SK-N-SH (cell line): ENCODE results near the gene RPP21. TPM values are rescaled to one million over a fixed set of nuclear protein-coding genes. Genes with fewer than 3 reads are reported as not detected.

Experiments used
- CTCF ChIA-PET: fragments of 300-600, 350-600 bp; formaldehyde crosslinking; extraction: SDS; loops from one replicate; lab custom pipeline; 2021; lab: Yijun Ruan, JAX
- POLR2A ChIA-PET: fragments of 350-600 bp; sonication (Branson Sonifier 250); formaldehyde crosslinking; extraction: SDS; loops from one replicate; lab custom pipeline; 2020; ENCODE audit warnings: antibody characterized with exemption, inconsistent platforms; lab: Yijun Ruan, JAX
- DNase-seq: peaks from one replicate; pipeline ENCODE4 v3.0.0; 2012
- H2AFZ ChIP-seq: fragments of 200-600 bp; sonication (generic); 2 replicates; pipeline ENCODE4 v1.8.1; 2016; ENCODE audit warnings: antibody characterized with exemption, mild to moderate bottlenecking, low read depth
- H3F3A ChIP-seq: fragments of 200-600 bp; sonication (generic); replicated peaks from 2 replicates; pipeline ENCODE3; 2016; ENCODE audit warnings: antibody characterized with exemption, mild to moderate bottlenecking; ENCODE audit not compliant: insufficient read depth
- H3K27ac ChIP-seq, 2 experiments: fragments of 200-500 bp in 1 of 2; fragments of 200-600 bp in 1 of 2; sonication (Bioruptor generic) in 1 of 2; sonication (generic), shearing (Covaris generic) in 1 of 2; 2 replicates each; pipeline versions ENCODE4 v1.5.1 to v1.6.1; 2014 to 2016; ENCODE audit warnings: low read depth in 2 of 2, inconsistent platforms in 1 of 2, low read length in 1 of 2, mild to moderate bottlenecking in 1 of 2, mixed read lengths in 1 of 2
- H3K27me3 ChIP-seq: fragments of 200-600 bp; sonication (generic), shearing (Covaris generic); 2 replicates; pipeline ENCODE4 v1.6.1; 2016; ENCODE audit warnings: mixed run types; ENCODE audit not compliant: insufficient read depth
- H3K36me3 ChIP-seq, 2 experiments: fragments of 200-500 bp in 1 of 2; fragments of 200-600 bp in 1 of 2; sonication (Bioruptor generic) in 1 of 2; sonication (generic) in 1 of 2; replicated peaks in 1 of 2; 2 replicates each; pipeline versions ENCODE3 to v1.5.1; 2014 to 2016; ENCODE audit warnings: low read length in 1 of 2, mild to moderate bottlenecking in 1 of 2; ENCODE audit not compliant: insufficient read depth in 2 of 2, control insufficient read depth in 1 of 2
- H3K4me1 ChIP-seq, 2 experiments: fragments of 200-500 bp in 1 of 2; fragments of 200-600 bp in 1 of 2; sonication (Bioruptor generic) in 1 of 2; sonication (generic), shearing (Covaris generic) in 1 of 2; 2 replicates each; pipeline versions ENCODE4 v1.5.1 to v1.6.1; 2014 to 2016; ENCODE audit warnings: low read depth in 1 of 2, low read length in 1 of 2, mixed run types in 1 of 2; ENCODE audit not compliant: insufficient read depth in 2 of 2, control insufficient read depth in 1 of 2
- H3K4me2 ChIP-seq: fragments of 200-600 bp; sonication (generic), shearing (Covaris generic); 2 replicates; pipeline ENCODE4 v1.6.1; 2017; ENCODE audit warnings: mixed run types
- H3K4me3 ChIP-seq, 2 experiments: fragments of 200-500 bp in 1 of 2; fragments of 200-600 bp in 1 of 2; sonication (Bioruptor generic) in 1 of 2; sonication (generic), shearing (Covaris generic) in 1 of 2; 2 replicates each; pipeline versions ENCODE4 v1.5.1 to v1.8.1; 2014 to 2016; ENCODE audit warnings: low read depth in 2 of 2, inconsistent platforms in 1 of 2, low read length in 1 of 2, mild to moderate bottlenecking in 1 of 2, mixed read lengths in 1 of 2, moderate library complexity in 1 of 2
- H3K79me2 ChIP-seq: fragments of 200-600 bp; sonication (generic); 2 replicates; pipeline ENCODE4 v1.8.1; 2017; ENCODE audit warnings: mild to moderate bottlenecking; ENCODE audit not compliant: insufficient read depth
- H3K9ac ChIP-seq: fragments of 200-600 bp; sonication (generic); 2 replicates; pipeline ENCODE4 v1.6.1; 2017; ENCODE audit warnings: mixed run types
- H3K9me2 ChIP-seq: fragments of 200-600 bp; sonication (generic); 2 replicates; pipeline ENCODE4 v1.6.1; 2017; ENCODE audit warnings: mixed run types
- H3K9me3 ChIP-seq: fragments of 200-600 bp; sonication (generic); 2 replicates; pipeline ENCODE4 v1.6.1; 2017; ENCODE audit warnings: mixed run types, mild to moderate bottlenecking, moderate library complexity
- H4K20me1 ChIP-seq: fragments of 200-600 bp; sonication (generic); 2 replicates; pipeline ENCODE4 v1.6.1; 2017; ENCODE audit warnings: mild to moderate bottlenecking, mixed run types; ENCODE audit not compliant: insufficient read depth
- ELF1 ChIP-seq: IDR thresholded peaks from 2 replicates; pipeline ENCODE4 v1.4.0; 2012
- EZH2phosphoT487 ChIP-seq: fragments of 200-600 bp; sonication (generic); IDR thresholded peaks from 2 replicates; pipeline ENCODE4 v1.6.1; 2017; ENCODE audit warnings: low read depth, mixed run types, mild to moderate bottlenecking, antibody characterized with exemption, moderate library complexity, borderline replicate concordance
- FOSL2 ChIP-seq: IDR thresholded peaks from 2 replicates; pipeline ENCODE4 v1.4.0; 2012; ENCODE audit warnings: low read depth, mild to moderate bottlenecking, moderate library complexity, borderline replicate concordance
- FOXM1 ChIP-seq: IDR thresholded peaks from 2 replicates; pipeline ENCODE4 v1.4.0; 2012; ENCODE audit warnings: low read depth, mild to moderate bottlenecking
- NFIC ChIP-seq: IDR thresholded peaks from 2 replicates; pipeline ENCODE4 v1.4.0; 2012; ENCODE audit warnings: borderline replicate concordance
- NRF1 ChIP-seq: IDR thresholded peaks from 2 replicates; pipeline ENCODE4 v1.6.1; 2012; ENCODE audit warnings: low read depth, mild to moderate bottlenecking, low read length
- RFX5 ChIP-seq: IDR thresholded peaks from 2 replicates; pipeline ENCODE4 v1.6.1; 2012; ENCODE audit warnings: mild to moderate bottlenecking, improper control_type of control experiment, low read length
- SMC3 ChIP-seq: IDR thresholded peaks from 2 replicates; pipeline ENCODE4 v1.6.1; 2012; ENCODE audit warnings: low read depth, low read length, improper control_type of control experiment
- TEAD4 ChIP-seq: IDR thresholded peaks from 2 replicates; pipeline ENCODE4 v1.4.0; 2012; ENCODE audit warnings: mild to moderate bottlenecking, borderline replicate concordance; ENCODE audit not compliant: insufficient read depth
- YY1 ChIP-seq: IDR thresholded peaks from 2 replicates; pipeline ENCODE4 v1.4.0; 2012; ENCODE audit warnings: low read depth, mild to moderate bottlenecking
- WGBS: methylation state at CpG from one replicate; pipeline ENCODE4 v1.1.6; 2017; ENCODE audit warnings: low lambda C conversion rate; 5-methylcytosine and 5-hydroxymethylcytosine counted together
- polyA plus RNA-seq, 3 experiments: library from polyadenylated mRNA; depleted of rRNA; stranded (reverse); fragments of >200 nt; gene quantifications; 2 replicates each; pipeline ENCODE4 v1.2.3, GENCODE V29; 2012
- TF ChIP-seq, protein P1 (sequence below): fragments of 200-600 bp; sonication (generic); IDR thresholded peaks from 2 replicates; pipeline ENCODE4 v1.6.1; 2017; ENCODE audit warnings: antibody characterized with exemption, mild to moderate bottlenecking, moderate library complexity
- TF ChIP-seq, protein P2 (sequence below): fragments of 150-350 bp; IDR thresholded peaks from 2 replicates; pipeline ENCODE4 v1.6.1; 2016; ENCODE audit warnings: mild to moderate bottlenecking, low read depth, low read length

RPP21 gene
- polyA plus RNA-seq, 1 of the 3 experiments (the other 2 are of a cell fraction) = 108 TPM

DNA sequence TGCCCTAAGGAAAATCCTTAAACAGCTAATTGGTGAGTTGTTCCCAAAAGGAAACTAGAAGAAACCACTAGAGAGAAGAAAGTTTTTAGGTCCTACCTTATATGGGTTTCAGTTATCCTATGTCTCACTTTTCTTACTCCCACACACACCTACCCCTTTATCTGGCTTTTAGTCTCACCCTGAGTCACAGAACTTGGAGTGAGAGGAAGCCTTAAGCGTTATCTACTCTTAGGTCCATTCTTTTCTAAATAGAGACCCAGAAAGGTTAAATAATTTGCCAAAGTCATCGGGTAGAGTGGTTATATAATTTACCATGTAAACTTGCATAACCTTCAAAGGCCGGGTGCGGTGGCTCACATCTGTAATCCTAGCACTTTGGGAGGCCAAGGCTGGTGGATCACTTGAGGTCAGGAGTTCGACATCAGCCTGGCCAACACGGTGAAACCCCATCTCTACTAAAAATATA, 4.3 kb upstream of the RPP21 start:
- Histone ChIP-seq H3K9me2 (no peaks in the 10 kb centered on the region), H3K27ac (no peak overlapping the region), H3F3A (no peaks in the 10 kb centered on the region)
- POLR2A ChIA-PET = interaction anchor here (1.3 kb wide), 1 partner anchor 14 kb away, joined by 5 read pairs; the partner anchor contains the start of gene TRIM39
- TF ChIP-seq RFX5 (no peak), NRF1 (no peak), YY1 (no peak), TEAD4 (no peak), ELF1 (no peak), SMC3 (no peak), EZH2phosphoT487 (no peak)
- TF ChIP-seq, protein P1, sequence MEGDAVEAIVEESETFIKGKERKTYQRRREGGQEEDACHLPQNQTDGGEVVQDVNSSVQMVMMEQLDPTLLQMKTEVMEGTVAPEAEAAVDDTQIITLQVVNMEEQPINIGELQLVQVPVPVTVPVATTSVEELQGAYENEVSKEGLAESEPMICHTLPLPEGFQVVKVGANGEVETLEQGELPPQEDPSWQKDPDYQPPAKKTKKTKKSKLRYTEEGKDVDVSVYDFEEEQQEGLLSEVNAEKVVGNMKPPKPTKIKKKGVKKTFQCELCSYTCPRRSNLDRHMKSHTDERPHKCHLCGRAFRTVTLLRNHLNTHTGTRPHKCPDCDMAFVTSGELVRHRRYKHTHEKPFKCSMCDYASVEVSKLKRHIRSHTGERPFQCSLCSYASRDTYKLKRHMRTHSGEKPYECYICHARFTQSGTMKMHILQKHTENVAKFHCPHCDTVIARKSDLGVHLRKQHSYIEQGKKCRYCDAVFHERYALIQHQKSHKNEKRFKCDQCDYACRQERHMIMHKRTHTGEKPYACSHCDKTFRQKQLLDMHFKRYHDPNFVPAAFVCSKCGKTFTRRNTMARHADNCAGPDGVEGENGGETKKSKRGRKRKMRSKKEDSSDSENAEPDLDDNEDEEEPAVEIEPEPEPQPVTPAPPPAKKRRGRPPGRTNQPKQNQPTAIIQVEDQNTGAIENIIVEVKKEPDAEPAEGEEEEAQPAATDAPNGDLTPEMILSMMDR = no peak
- TF ChIP-seq, all 33 proteins: peak for 0
- Histone ChIP-seq H3K4me2 (no peak overlapping the region), H3K4me1 (peaks cover under 1 to 3% of the 10 kb centered on the region in 2 experiments; a peak in 3 of 4 replicates), H3K4me3 (no peak overlapping the region), H3K36me3 (peaks cover 27 to 43% of the 10 kb centered on the region in 2 experiments), H2AFZ (no peak overlapping the region), H4K20me1 (no peaks in the 10 kb centered on the region), H3K79me2 (0 out of 2 replicates have a peak, but pooled peaks cover under 1% of the 10 kb centered on the region), H3K9ac (no peak overlapping the region), H3K27me3 (no peaks in the 10 kb centered on the region), H3K9me3 (no peaks in the 10 kb centered on the region)
- WGBS = 81% methylated on average over 6 of the region's 6 CpGs
- no peak for DNase-seq
- CTCF ChIA-PET = interaction anchor here (1.3 kb wide), 1 partner anchor 9 kb away, joined by 3 read pairs; no protein-coding TSS in a partner anchor

DNA sequence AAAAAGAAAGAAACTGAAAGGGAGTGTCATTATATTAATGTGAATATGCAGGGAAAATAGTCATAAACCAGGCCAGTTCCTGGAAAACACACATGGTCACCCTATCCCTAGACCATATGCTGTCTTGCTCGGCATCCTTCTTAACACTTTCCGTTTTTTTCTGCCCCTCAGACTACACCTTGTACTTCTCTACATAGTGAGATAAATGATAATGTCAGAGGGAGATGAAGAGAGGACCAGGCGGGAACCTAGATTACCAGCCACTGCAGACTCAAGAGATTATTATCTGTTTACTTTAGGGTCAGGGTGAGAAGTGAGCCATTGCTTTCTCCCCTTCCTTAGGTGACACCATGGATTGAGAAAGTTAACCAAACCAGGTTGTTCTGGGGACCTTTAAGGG, 3.7 kb upstream of the RPP21 start:
- H3F3A ChIP-seq = no peaks in the 10 kb centered on the region
- no peak overlapping the region for H3K4me2 ChIP-seq
- CTCF ChIA-PET = no interaction called here
- peaks cover 21 to 37% of the 10 kb centered on the region in 2 experiments for H3K36me3 ChIP-seq
- no peak overlapping the region for H2AFZ ChIP-seq
- H3K27me3 ChIP-seq = no peaks in the 10 kb centered on the region
- H4K20me1 ChIP-seq = no peaks in the 10 kb centered on the region
- POLR2A ChIA-PET = no interaction called here
- no peaks in the 10 kb centered on the region for H3K9me3 ChIP-seq
- H3K9me2 ChIP-seq = no peaks in the 10 kb centered on the region
- no peak overlapping the region for H3K27ac ChIP-seq
- TF ChIP-seq RFX5 (no peak), SMC3 (no peak), ELF1 (no peak), FOSL2 (no peak), NRF1 (no peak), NFIC (no peak), FOXM1 (no peak)
- TF ChIP-seq, protein P2, sequence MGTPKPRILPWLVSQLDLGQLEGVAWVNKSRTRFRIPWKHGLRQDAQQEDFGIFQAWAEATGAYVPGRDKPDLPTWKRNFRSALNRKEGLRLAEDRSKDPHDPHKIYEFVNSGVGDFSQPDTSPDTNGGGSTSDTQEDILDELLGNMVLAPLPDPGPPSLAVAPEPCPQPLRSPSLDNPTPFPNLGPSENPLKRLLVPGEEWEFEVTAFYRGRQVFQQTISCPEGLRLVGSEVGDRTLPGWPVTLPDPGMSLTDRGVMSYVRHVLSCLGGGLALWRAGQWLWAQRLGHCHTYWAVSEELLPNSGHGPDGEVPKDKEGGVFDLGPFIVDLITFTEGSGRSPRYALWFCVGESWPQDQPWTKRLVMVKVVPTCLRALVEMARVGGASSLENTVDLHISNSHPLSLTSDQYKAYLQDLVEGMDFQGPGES = no peak
- TF ChIP-seq, protein P1 = no peak
- TF ChIP-seq, all 33 proteins: peak for 0
- peaks cover 3 to 9% of the 10 kb centered on the region in 2 experiments; a peak in 3 of 4 replicates for H3K4me1 ChIP-seq
- no peak overlapping the region for H3K9ac ChIP-seq
- H3K4me3 ChIP-seq = no peak overlapping the region
- no peak for DNase-seq
- WGBS = 90% methylated on average over 3 of the region's 3 CpGs
- H3K79me2 ChIP-seq = peaks cover 6% of the 10 kb centered on the region; the same call in 1 of the 2 replicates
